Muscle layer of colon (tissue), 2 donors: Measurements from ENCODE around the gene FAT1.

Source experiments
- H3K27ac ChIP-seq: one replicate; pipeline ENCODE4 v1.7.0; 2013; ENCODE audit warnings: low read depth, mild to moderate bottlenecking, low read length, moderate library complexity
- H3K27me3 ChIP-seq, 2 donors: one replicate each; pipeline ENCODE4 v1.7.0; 2013; ENCODE audit warnings: low read length in 2 of 2, mild to moderate bottlenecking in 2 of 2; ENCODE audit not compliant: insufficient read depth in 2 of 2, control insufficient read depth in 1 of 2
- H3K36me3 ChIP-seq: one replicate; pipeline ENCODE4 v1.7.0; 2013; ENCODE audit warnings: mild to moderate bottlenecking, low read length; ENCODE audit not compliant: insufficient read depth
- H3K4me1 ChIP-seq: one replicate; pipeline ENCODE4 v1.7.0; 2013; ENCODE audit warnings: mild to moderate bottlenecking, low read length; ENCODE audit not compliant: insufficient read depth
- H3K4me3 ChIP-seq, 2 donors: one replicate each; pipeline ENCODE4 v1.7.0; 2013; ENCODE audit warnings: low read length in 2 of 2, low read depth in 1 of 2, mild to moderate bottlenecking in 1 of 2, moderate library complexity in 1 of 2
- H3K9ac ChIP-seq: one replicate; pipeline ENCODE4 v1.7.0; 2013; ENCODE audit warnings: low read length
- H3K9me3 ChIP-seq: one replicate; pipeline ENCODE4 v1.7.0; 2013; ENCODE audit warnings: mild to moderate bottlenecking, low read length
- donor health status: abdominal sarcoma.
- donor health status: Adenocarcinoma of cecum.

The FAT1 gene

GRCh38 chr4:186599483-186599882, 124.2 kb downstream of the FAT1 start:
- Histone ChIP-seq H3K4me3 (no peak overlapping the region), H3K27ac (no peak overlapping the region), H3K27me3 (no peaks in the 10 kb centered on the region), H3K9me3 (no peaks in the 10 kb centered on the region), H3K36me3 (peaks cover 59% of the 10 kb centered on the region), H3K9ac (no peak overlapping the region), H3K4me1 (no peaks in the 10 kb centered on the region)

GRCh38 chr4:186598686-186599085, 125.0 kb downstream of the FAT1 start:
- Histone ChIP-seq H3K36me3 (peaks cover 52% of the 10 kb centered on the region), H3K9ac (no peak overlapping the region), H3K27ac (no peak overlapping the region), H3K4me1 (no peaks in the 10 kb centered on the region), H3K4me3 (no peak overlapping the region), H3K9me3 (no peaks in the 10 kb centered on the region), H3K27me3 (no peaks in the 10 kb centered on the region)

GRCh38 chr4:186596850-186597390, 126.7 kb downstream of the FAT1 start:
- no peaks in the 10 kb centered on the region for H3K9me3 ChIP-seq
- no peak overlapping the region for H3K27ac ChIP-seq
- H3K4me1 ChIP-seq = no peaks in the 10 kb centered on the region
- peaks cover 42% of the 10 kb centered on the region for H3K36me3 ChIP-seq
- no peaks in the 10 kb centered on the region for H3K27me3 ChIP-seq
- no peak overlapping the region for H3K4me3 ChIP-seq
- no peak overlapping the region for H3K9ac ChIP-seq

- Histone ChIP-seq H3K27ac (no peak overlapping the region), H3K9ac (no peak overlapping the region), H3K36me3 (peaks cover 42% of the 10 kb centered on the region), H3K9me3 (no peaks in the 10 kb centered on the region), H3K27me3 (no peaks in the 10 kb centered on the region), H3K4me3 (no peak overlapping the region), H3K4me1 (no peaks in the 10 kb centered on the region)
Observed at GRCh38 chr4:186596346-186596745, 127.3 kb downstream of the FAT1 start.

- peaks cover 32% of the 10 kb centered on the region for H3K36me3 ChIP-seq
- H3K4me3 ChIP-seq = no peak overlapping the region
- no peaks in the 10 kb centered on the region for H3K4me1 ChIP-seq
- H3K27ac ChIP-seq = no peak overlapping the region
- H3K9me3 ChIP-seq = no peaks in the 10 kb centered on the region
- no peaks in the 10 kb centered on the region for H3K27me3 ChIP-seq
- H3K9ac ChIP-seq = no peak overlapping the region
Observed at GRCh38 chr4:186593587-186593973, 130.1 kb downstream of the FAT1 start.

- Histone ChIP-seq H3K36me3 (peaks cover 36% of the 10 kb centered on the region), H3K27ac (no peak overlapping the region), H3K9me3 (no peaks in the 10 kb centered on the region)
Observed at GRCh38 chr4:186592966-186593586, 130.6 kb downstream of the FAT1 start.

GRCh38 chr4:186592445-186592844, 131.2 kb downstream of the FAT1 start:
- Histone ChIP-seq H3K36me3 (peaks cover 36% of the 10 kb centered on the region), H3K27me3 (no peaks in the 10 kb centered on the region), H3K4me3 (no peak overlapping the region), H3K4me1 (no peaks in the 10 kb centered on the region), H3K9me3 (no peaks in the 10 kb centered on the region), H3K9ac (no peak overlapping the region), H3K27ac (no peak overlapping the region)

More at GRCh38 chr4:186592966-186593586, 130.6 kb downstream of the FAT1 start:
- Histone ChIP-seq H3K9ac (no peak overlapping the region), H3K27me3 (no peaks in the 10 kb centered on the region), H3K4me1 (no peaks in the 10 kb centered on the region), H3K4me3 (no peak overlapping the region)

- Histone ChIP-seq H3K9me3 (no peaks in the 10 kb centered on the region), H3K27me3 (no peaks in the 10 kb centered on the region), H3K4me3 (no peak overlapping the region), H3K27ac (no peak overlapping the region), H3K36me3 (peaks cover 32% of the 10 kb centered on the region), H3K4me1 (no peaks in the 10 kb centered on the region), H3K9ac (no peak overlapping the region)
Observed at GRCh38 chr4:186591651-186592050, 132.0 kb downstream of the FAT1 start.

- H3K36me3 ChIP-seq = peaks cover 22% of the 10 kb centered on the region
- no peak overlapping the region for H3K9ac ChIP-seq
- H3K9me3 ChIP-seq = no peaks in the 10 kb centered on the region
- no peaks in the 10 kb centered on the region for H3K27me3 ChIP-seq
- no peak overlapping the region for H3K4me3 ChIP-seq
- H3K4me1 ChIP-seq = no peaks in the 10 kb centered on the region
- no peak overlapping the region for H3K27ac ChIP-seq
Observed at GRCh38 chr4:186588503-186588902, 135.2 kb downstream of the FAT1 start.

GRCh38 chr4:186587416-186588018, 136.1 kb downstream of the FAT1 start:
- Histone ChIP-seq H3K27me3 (no peaks in the 10 kb centered on the region), H3K9me3 (no peaks in the 10 kb centered on the region), H3K36me3 (peaks cover 17% of the 10 kb centered on the region), H3K9ac (no peak overlapping the region), H3K4me3 (no peak overlapping the region), H3K4me1 (no peaks in the 10 kb centered on the region), H3K27ac (no peak overlapping the region)

GRCh38 chr4:186586205-186586604, 137.5 kb downstream of the FAT1 start:
- H3K9me3 ChIP-seq = no peaks in the 10 kb centered on the region
- H3K4me1 ChIP-seq = no peaks in the 10 kb centered on the region
- no peak overlapping the region for H3K27ac ChIP-seq
- H3K9ac ChIP-seq = no peak overlapping the region
- no peaks in the 10 kb centered on the region for H3K27me3 ChIP-seq
- H3K4me3 ChIP-seq = no peak overlapping the region
- H3K36me3 ChIP-seq = peaks cover 17% of the 10 kb centered on the region

- H3K9ac ChIP-seq = no peak overlapping the region
- no peak overlapping the region for H3K27ac ChIP-seq
- peaks cover 17% of the 10 kb centered on the region for H3K36me3 ChIP-seq
- H3K27me3 ChIP-seq = no peaks in the 10 kb centered on the region
- H3K9me3 ChIP-seq = no peaks in the 10 kb centered on the region
- no peaks in the 10 kb centered on the region for H3K4me1 ChIP-seq
- no peak overlapping the region for H3K4me3 ChIP-seq
Observed at GRCh38 chr4:186584912-186585311, 138.7 kb downstream of the FAT1 start.
